Loucy (cell line): ENCODE results near the gene PTGDS.

Experiments
- H2AFZ ChIP-seq: fragments of 200-600 bp; sonication (generic); 2 replicates; pipeline ENCODE4 v1.6.0; 2016; ENCODE audit warnings: antibody characterized with exemption, mild to moderate bottlenecking, low read length, moderate library complexity
- H3F3A ChIP-seq: fragments of 200-600 bp; 2 replicates; pipeline ENCODE4 v1.6.0; 2016; ENCODE audit warnings: antibody characterized with exemption, low read depth, mild to moderate bottlenecking
- H3K27me3 ChIP-seq: fragments of 200-600 bp; sonication (generic); 2 replicates; pipeline ENCODE4 v1.6.1; 2014; ENCODE audit warnings: low read length, mild to moderate bottlenecking; ENCODE audit not compliant: insufficient read depth, poor library complexity, severe bottlenecking
- H3K36me3 ChIP-seq: fragments of 200-600 bp; sonication (generic); 2 replicates; pipeline ENCODE4 v1.6.1; 2016; ENCODE audit warnings: low read length; ENCODE audit not compliant: insufficient read depth
- H3K4me1 ChIP-seq: fragments of 200-600 bp; sonication (generic); 2 replicates; pipeline ENCODE4 v1.5.1; 2014; ENCODE audit warnings: low read length, mild to moderate bottlenecking; ENCODE audit not compliant: insufficient read depth, poor library complexity, severe bottlenecking
- H3K4me2 ChIP-seq: fragments of 200-600 bp; sonication (generic); 2 replicates; pipeline ENCODE4 v1.6.0; 2014; ENCODE audit warnings: antibody characterized with exemption, low read length, low read depth, mild to moderate bottlenecking; ENCODE audit not compliant: poor library complexity, severe bottlenecking
- H3K4me3 ChIP-seq: fragments of 200-600 bp; sonication (generic); 2 replicates; pipeline ENCODE4 v1.5.1; 2014; ENCODE audit warnings: low read length, mild to moderate bottlenecking, mixed read lengths; ENCODE audit not compliant: poor library complexity, severe bottlenecking
- H3K79me2 ChIP-seq: fragments of 200-600 bp; sonication (generic); 2 replicates; pipeline ENCODE4 v1.6.1; 2014; ENCODE audit warnings: low read length; ENCODE audit not compliant: insufficient read depth
- H3K9ac ChIP-seq: fragments of 200-600 bp; sonication (generic); 2 replicates; pipeline ENCODE4 v1.6.0; 2014; ENCODE audit warnings: mild to moderate bottlenecking, low read depth, low read length, moderate library complexity; ENCODE audit not compliant: poor library complexity, severe bottlenecking
- H3K9me2 ChIP-seq: fragments of 200-600 bp; sonication (generic); replicated peaks from 2 replicates; pipeline ENCODE4 v1.6.1; 2016; ENCODE audit warnings: low read depth, low read length, mixed read lengths
- H3K9me3 ChIP-seq: fragments of 200-600 bp; sonication (generic); 2 replicates; pipeline ENCODE4 v1.6.1; 2014; ENCODE audit warnings: mild to moderate bottlenecking, antibody characterized with exemption, low read length, low read depth; ENCODE audit not compliant: insufficient read depth
- H4K20me1 ChIP-seq: fragments of 200-600 bp; sonication (generic); 2 replicates; pipeline ENCODE4 v1.6.0; 2014; ENCODE audit warnings: antibody characterized with exemption, low read length, mild to moderate bottlenecking; ENCODE audit not compliant: insufficient read depth, poor library complexity, severe bottlenecking
- CTCF ChIP-seq: fragments of 200-600 bp; sonication (generic); conservative IDR thresholded peaks from 2 replicates; pipeline ENCODE4 v1.5.1; 2014; ENCODE audit warnings: mild to moderate bottlenecking, antibody characterized with exemption, low read length
- EZH2phosphoT487 ChIP-seq: fragments of 200-600 bp; IDR thresholded peaks from 2 replicates; pipeline ENCODE4 v1.6.1; 2018; ENCODE audit warnings: antibody characterized with exemption, mild to moderate bottlenecking, moderate library complexity, borderline replicate concordance

The PTGDS gene

GRCh38 chr9:136977223-136977622 lies at the start of gene PTGDS:
PTGDS (plus strand) TSS chr9:136977504; CDS start chr9:136977579, 75 bp downstream.
- H3F3A ChIP-seq = no peaks in the 10 kb centered on the region
- H3K27me3 ChIP-seq = no peaks in the 10 kb centered on the region
- H3K36me3 ChIP-seq = no peaks in the 10 kb centered on the region
- H3K9me3 ChIP-seq = no peaks in the 10 kb centered on the region
- TF ChIP-seq CTCF (no peak), EZH2phosphoT487 (no peak)
- H3K9ac ChIP-seq = no peak within 1 kb of the TSS
- no peaks in the 10 kb centered on the region for H4K20me1 ChIP-seq
- no peak within 1 kb of the TSS for H3K4me2 ChIP-seq
- no peak within 1 kb of the TSS for H2AFZ ChIP-seq
- no peaks in the 10 kb centered on the region for H3K79me2 ChIP-seq
- no peaks in the 10 kb centered on the region for H3K9me2 ChIP-seq
- peaks cover 5% of the 10 kb centered on the region for H3K4me1 ChIP-seq
- H3K4me3 ChIP-seq = no peak within 1 kb of the TSS

- no peak overlapping the region for H2AFZ ChIP-seq
- H3K36me3 ChIP-seq = peaks cover 36% of the 10 kb centered on the region; the same call in 1 of the 2 replicates
- H3K79me2 ChIP-seq = no peaks in the 10 kb centered on the region
- no peaks in the 10 kb centered on the region for H3K9me2 ChIP-seq
- H3K9me3 ChIP-seq = no peaks in the 10 kb centered on the region
- H3K27me3 ChIP-seq = no peaks in the 10 kb centered on the region
- TF ChIP-seq CTCF (no peak), EZH2phosphoT487 (no peak)
- no peaks in the 10 kb centered on the region for H3K4me1 ChIP-seq
- H3K4me3 ChIP-seq = no peak overlapping the region
- no peak overlapping the region for H3K4me2 ChIP-seq
- H3K9ac ChIP-seq = no peak overlapping the region
- no peaks in the 10 kb centered on the region for H4K20me1 ChIP-seq
- H3F3A ChIP-seq = no peaks in the 10 kb centered on the region
Measured at GRCh38 chr9:136928591-136928990, 48.7 kb upstream of the PTGDS start.

GRCh38 chr9:136930014-136930413 lies 47.3 kb upstream of the PTGDS start:
- no peaks in the 10 kb centered on the region for H3K27me3 ChIP-seq
- H3K4me2 ChIP-seq = no peak overlapping the region
- H3K4me3 ChIP-seq = no peak overlapping the region
- no peaks in the 10 kb centered on the region for H3F3A ChIP-seq
- H2AFZ ChIP-seq = no peak overlapping the region
- peaks cover 26% of the 10 kb centered on the region; the same call in 1 of the 2 replicates for H3K36me3 ChIP-seq
- H3K9me2 ChIP-seq = no peaks in the 10 kb centered on the region
- no peaks in the 10 kb centered on the region for H4K20me1 ChIP-seq
- TF ChIP-seq EZH2phosphoT487 = no peak
- H3K9ac ChIP-seq = no peak overlapping the region
- no peaks in the 10 kb centered on the region for H3K9me3 ChIP-seq
- H3K4me1 ChIP-seq = no peaks in the 10 kb centered on the region
- H3K79me2 ChIP-seq = no peaks in the 10 kb centered on the region

GRCh38 chr9:136931611-136932130 lies 45.6 kb upstream of the PTGDS start:
- Histone ChIP-seq H3K79me2 (no peaks in the 10 kb centered on the region), H3K4me2 (no peak overlapping the region), H3K9me3 (no peaks in the 10 kb centered on the region), H3K9ac (no peak overlapping the region), H4K20me1 (no peaks in the 10 kb centered on the region), H3K4me3 (no peak overlapping the region), H3K27me3 (no peaks in the 10 kb centered on the region), H3F3A (no peaks in the 10 kb centered on the region), H3K4me1 (no peaks in the 10 kb centered on the region), H3K36me3 (peaks cover 13% of the 10 kb centered on the region; the same call in 1 of the 2 replicates), H3K9me2 (no peaks in the 10 kb centered on the region), H2AFZ (no peak overlapping the region)
- TF ChIP-seq EZH2phosphoT487 (no peak), CTCF (no peak)
